CD14-positive monocyte (primary cell): ENCODE measurements around the gene EOLA1. TPM values are rescaled to one million over a fixed set of nuclear protein-coding genes. Genes with fewer than 3 reads are reported as not detected.

Source experiments
- DNase-seq, 3 donors: peaks; one replicate each; pipeline ENCODE4 v3.0.0-alpha.2; 2011 to 2022
- H2AFZ ChIP-seq: 2 replicates; pipeline ENCODE4 v1.6.0; 2012; ENCODE audit warnings: mild to moderate bottlenecking, low read depth, low read length, inconsistent platforms; ENCODE audit not compliant: insufficient read depth, poor library complexity, severe bottlenecking
- H3K27ac ChIP-seq, 2 donors: 1 replicate in 1 of 2; 2 replicates in 1 of 2; pipeline ENCODE4 v1.5.1; 2012 to 2013; ENCODE audit warnings: low read length in 2 of 2, control low read depth in 1 of 2, inconsistent platforms in 1 of 2, low read depth in 1 of 2, mild to moderate bottlenecking in 1 of 2
- H3K27me3 ChIP-seq, 2 donors: one replicate each; pipeline versions ENCODE4 v1.6.0 to v1.6.1; 2011 to 2013; ENCODE audit warnings: low read length in 2 of 2; ENCODE audit not compliant: control insufficient read depth in 2 of 2, insufficient read depth in 2 of 2
- H3K36me3 ChIP-seq, 2 donors: replicated peaks in 1 of 2; 1 replicate in 1 of 2; 2 replicates in 1 of 2; pipeline versions ENCODE4 v1.5.1 to v1.6.1; 2012 to 2013; ENCODE audit warnings: low read length in 2 of 2, control low read depth in 1 of 2, inconsistent platforms in 1 of 2, mild to moderate bottlenecking in 1 of 2; ENCODE audit not compliant: insufficient read depth in 2 of 2, control insufficient read depth in 1 of 2
- H3K4me1 ChIP-seq, 2 donors: 1 replicate in 1 of 2; 2 replicates in 1 of 2; pipeline versions ENCODE4 v1.5.1 to v1.6.1; 2012 to 2013; ENCODE audit warnings: low read length in 2 of 2, control low read depth in 1 of 2, inconsistent platforms in 1 of 2, mild to moderate bottlenecking in 1 of 2, moderate library complexity in 1 of 2; ENCODE audit not compliant: insufficient read depth in 2 of 2, control insufficient read depth in 1 of 2
- H3K4me2 ChIP-seq: replicated peaks from 2 replicates; pipeline ENCODE3; 2012; ENCODE audit warnings: low read length, moderate library complexity, mild to moderate bottlenecking; ENCODE audit not compliant: poor library complexity, severe bottlenecking; ENCODE audit errors: extremely low read depth
- H3K4me3 ChIP-seq, 3 experiments: fragments of 200-600 bp in 1 of 3; sonication (generic) in 1 of 3; replicated peaks in 1 of 3; 1 replicate in 2 of 3; 2 replicates in 1 of 3; pipeline ENCODE4 v1.5.1; 2011 to 2013; ENCODE audit warnings: low read length in 3 of 3, mild to moderate bottlenecking in 3 of 3, control low read depth in 2 of 3, low read depth in 2 of 3, inconsistent platforms in 1 of 3, moderate library complexity in 1 of 3
- H3K79me2 ChIP-seq: 2 replicates; pipeline ENCODE4 v1.6.0; 2012; ENCODE audit warnings: mild to moderate bottlenecking, control low read depth, inconsistent platforms, low read length, moderate library complexity; ENCODE audit not compliant: insufficient read depth
- H3K9ac ChIP-seq: 2 replicates; pipeline ENCODE4 v1.6.0; 2017; ENCODE audit warnings: low read length, mild to moderate bottlenecking; ENCODE audit not compliant: insufficient read depth, poor library complexity, severe bottlenecking
- H3K9me3 ChIP-seq, 2 donors: replicated peaks in 1 of 2; 1 replicate in 1 of 2; 2 replicates in 1 of 2; pipeline versions ENCODE4 v1.5.1 to v1.6.1; 2012 to 2013; ENCODE audit warnings: low read length in 2 of 2, control low read depth in 1 of 2; ENCODE audit not compliant: control insufficient read depth in 1 of 2, insufficient read depth in 1 of 2
- H4K20me1 ChIP-seq: 2 replicates; pipeline ENCODE4 v1.6.0; 2012; ENCODE audit warnings: mild to moderate bottlenecking, low read length, control low read depth, moderate library complexity; ENCODE audit not compliant: insufficient read depth
- H3K27ac Mint-ChIP-seq, 7 donors: one replicate each; pipeline ENCODE4 v1.8.0; 2020; ENCODE audit warnings: mild to moderate bottlenecking in 7 of 7, mixed read lengths in 7 of 7, moderate library complexity in 6 of 7, inconsistent platforms in 2 of 7
- H3K27me3 Mint-ChIP-seq, 3 donors: one replicate each; pipeline ENCODE4 v1.8.0; 2021 to 2022; ENCODE audit warnings: low read depth in 3 of 3, mild to moderate bottlenecking in 3 of 3, mixed read lengths in 3 of 3, moderate library complexity in 3 of 3, inconsistent platforms in 1 of 3
- H3K36me3 Mint-ChIP-seq, 2 donors: one replicate each; pipeline ENCODE4 v1.8.0; 2020; ENCODE audit warnings: mixed read lengths in 2 of 2, inconsistent platforms in 1 of 2, mild to moderate bottlenecking in 1 of 2
- H3K4me1 Mint-ChIP-seq: one replicate; pipeline ENCODE4 v1.8.0; 2020; ENCODE audit warnings: mild to moderate bottlenecking, mixed read lengths
- H3K4me3 Mint-ChIP-seq, 2 donors: one replicate each; pipeline ENCODE4 v1.8.0; 2020; ENCODE audit warnings: mild to moderate bottlenecking in 2 of 2, mixed read lengths in 2 of 2, moderate library complexity in 1 of 2
- H3K9me3 Mint-ChIP-seq, 7 donors: one replicate each; pipeline ENCODE4 v1.8.0; 2020 to 2022; ENCODE audit warnings: mixed read lengths in 7 of 7, mild to moderate bottlenecking in 6 of 7, moderate library complexity in 6 of 7, inconsistent platforms in 2 of 7
- CTCF ChIP-seq: fragments of 200-600 bp; IDR thresholded peaks from one replicate; pipeline ENCODE4 v1.8.0; 2022; ENCODE audit warnings: antibody characterized with exemption, mild to moderate bottlenecking
- WGBS: methylation state at CpG from one replicate; pipeline ENCODE4 v1.1.5; 2013; ENCODE audit warnings: missing lambda C conversion rate; ENCODE audit not compliant: insufficient coverage; 5-methylcytosine and 5-hydroxymethylcytosine counted together
- intact Hi-C, 2 donors: fragments of 100-400 bp; cut with micrococcal nuclease; formaldehyde crosslinking; loops; one replicate each; pipeline versions ENCODE4 v1.15.0 to v1.15.1; 2023
- polyA plus RNA-seq, 3 donors: library from polyadenylated mRNA; depleted of rRNA in 1 of 3; unstranded in 2 of 3; stranded (reverse) in 1 of 3; fragments of 300-500 nt in 2 of 3; fragments of >200 nt in 1 of 3; fragmentation: Illumina TruSeq in 2 of 3; gene quantifications; 1 replicate in 2 of 3; 2 replicates in 1 of 3; pipeline ENCODE4 v1.2.3, GENCODE V29; 2012 to 2021

The EOLA1 gene
- polyA plus RNA-seq, 3 donors = 15.5 to 48.6 (median 20.7) TPM

- H3K4me2 ChIP-seq = no peak overlapping the region
- intact Hi-C loops = no loop called here
- Mint-ChIP-seq H3K9me3 (peaks cover 0 to 3% (median 0%) of the 10 kb centered on the region in 7 donors), H3K27me3 (peaks cover 0 to 3% (median 0%) of the 10 kb centered on the region in 3 donors), H3K4me3 (no peak overlapping the region), H3K36me3 (no peaks in the 10 kb centered on the region), H3K4me1 (no peaks in the 10 kb centered on the region), H3K27ac (no peak overlapping the region)
- no peak overlapping the region for H2AFZ ChIP-seq
- no peaks in the 10 kb centered on the region for H3K9me3 ChIP-seq
- no peak overlapping the region for H3K9ac ChIP-seq
- TF ChIP-seq CTCF = no peak
- 80% methylated on average over 1 of the region's 2 CpGs for WGBS
- H3K27ac ChIP-seq = no peak overlapping the region
- no peaks in the 10 kb centered on the region for H3K4me1 ChIP-seq
- H3K4me3 ChIP-seq = no peak overlapping the region
- H3K36me3 ChIP-seq = no peaks in the 10 kb centered on the region
- H3K79me2 ChIP-seq = no peaks in the 10 kb centered on the region
- no peak for DNase-seq
- no peaks in the 10 kb centered on the region for H4K20me1 ChIP-seq
- no peaks in the 10 kb centered on the region for H3K27me3 ChIP-seq
Measured at GRCh38 chrX:149569770-149570169, 29.0 kb downstream of the EOLA1 start.

- no peak for TF ChIP-seq CTCF
- Histone ChIP-seq H3K4me1 (no peaks in the 10 kb centered on the region), H3K36me3 (no peaks in the 10 kb centered on the region), H3K4me3 (no peak overlapping the region), H3K79me2 (no peaks in the 10 kb centered on the region), H3K27ac (no peak overlapping the region), H4K20me1 (no peaks in the 10 kb centered on the region), H3K9ac (no peak overlapping the region), H2AFZ (no peak overlapping the region), H3K9me3 (no peaks in the 10 kb centered on the region), H3K27me3 (no peaks in the 10 kb centered on the region), H3K4me2 (no peak overlapping the region)
- H3K4me3 Mint-ChIP-seq = no peak overlapping the region
- H3K36me3 Mint-ChIP-seq = no peaks in the 10 kb centered on the region
- intact Hi-C loops = no loop called here
- WGBS = no CpG with 5 or more reads among the region's 6 CpGs
- no peak for DNase-seq
- H3K27ac Mint-ChIP-seq = no peak overlapping the region
- H3K4me1 Mint-ChIP-seq = no peaks in the 10 kb centered on the region
- peaks cover 0 to 2% (median 0%) of the 10 kb centered on the region in 7 donors for H3K9me3 Mint-ChIP-seq
- H3K27me3 Mint-ChIP-seq = peaks cover 0 to 1% (median 0%) of the 10 kb centered on the region in 3 donors
Measured at GRCh38 chrX:149570668-149571067, 29.9 kb downstream of the EOLA1 start.
